Brain microvascular endothelial cell (primary cell): ENCODE data around the gene TMBIM4.

ENCODE experiments used
- DNase-seq: peaks from one replicate; pipeline ENCODE4 v3.0.0-alpha.2; 2020
- H3K27ac ChIP-seq: fragments of 250-450 bp; sonication (Bioruptor Pico); 2 replicates; pipeline ENCODE4 v1.5.1; 2020; ENCODE audit warnings: mild to moderate bottlenecking, moderate library complexity
- H3K27me3 ChIP-seq: fragments of 250-450 bp; sonication (Bioruptor Pico); replicated peaks from 2 replicates; pipeline ENCODE4 v1.5.1; 2020; ENCODE audit warnings: mild to moderate bottlenecking
- H3K36me3 ChIP-seq: fragments of 250-450 bp; sonication (Bioruptor Pico); replicated peaks from 2 replicates; pipeline ENCODE4 v1.5.1; 2020; ENCODE audit warnings: mild to moderate bottlenecking
- H3K4me3 ChIP-seq: 2 replicates; pipeline ENCODE4 v1.5.1; 2011; ENCODE audit warnings: low read depth, mild to moderate bottlenecking, control low read depth, low read length, moderate library complexity
- in situ Hi-C: cut with HindIII; loops from 2 replicates; pipeline ENCODE4 v1.10.0; 2017; ENCODE audit warnings: low sequenced_read_pairs, low pct_ligation_motif_present
- TF ChIP-seq, protein P1 (sequence below): IDR thresholded peaks from 2 replicates; pipeline ENCODE4 v1.5.1; 2011; ENCODE audit warnings: low read depth, mild to moderate bottlenecking, moderate library complexity, low read length, control low read depth, inconsistent platforms; ENCODE audit errors: missing control alignments

Gene TMBIM4

GRCh38 chr12:66162701-66163100 lies 7.1 kb downstream of the TMBIM4 start:
- no peak overlapping the region for H3K27ac ChIP-seq

GRCh38 chr12:66160704-66161103 lies 9.1 kb downstream of the TMBIM4 start:
- H3K36me3 ChIP-seq, result peaks cover 7% of the 10 kb centered on the region
- no peak for DNase-seq
- in situ Hi-C loops, result no loop called here
- no peak overlapping the region for H3K27ac ChIP-seq
- H3K27me3 ChIP-seq, result no peaks in the 10 kb centered on the region
- H3K4me3 ChIP-seq, result no peak overlapping the region
- TF ChIP-seq, protein P1, sequence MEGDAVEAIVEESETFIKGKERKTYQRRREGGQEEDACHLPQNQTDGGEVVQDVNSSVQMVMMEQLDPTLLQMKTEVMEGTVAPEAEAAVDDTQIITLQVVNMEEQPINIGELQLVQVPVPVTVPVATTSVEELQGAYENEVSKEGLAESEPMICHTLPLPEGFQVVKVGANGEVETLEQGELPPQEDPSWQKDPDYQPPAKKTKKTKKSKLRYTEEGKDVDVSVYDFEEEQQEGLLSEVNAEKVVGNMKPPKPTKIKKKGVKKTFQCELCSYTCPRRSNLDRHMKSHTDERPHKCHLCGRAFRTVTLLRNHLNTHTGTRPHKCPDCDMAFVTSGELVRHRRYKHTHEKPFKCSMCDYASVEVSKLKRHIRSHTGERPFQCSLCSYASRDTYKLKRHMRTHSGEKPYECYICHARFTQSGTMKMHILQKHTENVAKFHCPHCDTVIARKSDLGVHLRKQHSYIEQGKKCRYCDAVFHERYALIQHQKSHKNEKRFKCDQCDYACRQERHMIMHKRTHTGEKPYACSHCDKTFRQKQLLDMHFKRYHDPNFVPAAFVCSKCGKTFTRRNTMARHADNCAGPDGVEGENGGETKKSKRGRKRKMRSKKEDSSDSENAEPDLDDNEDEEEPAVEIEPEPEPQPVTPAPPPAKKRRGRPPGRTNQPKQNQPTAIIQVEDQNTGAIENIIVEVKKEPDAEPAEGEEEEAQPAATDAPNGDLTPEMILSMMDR, result no peak

More at GRCh38 chr12:66162701-66163100, 7.1 kb downstream of the TMBIM4 start:
- TF ChIP-seq, protein P1, result no peak
- in situ Hi-C loops, result no loop called here
- H3K36me3 ChIP-seq, result peaks cover 7% of the 10 kb centered on the region
- DNase-seq, result no peak
- no peak overlapping the region for H3K4me3 ChIP-seq
- H3K27me3 ChIP-seq, result no peaks in the 10 kb centered on the region

- H3K36me3 ChIP-seq, result peaks cover 7% of the 10 kb centered on the region
- H3K27ac ChIP-seq, result no peak overlapping the region
- TF ChIP-seq, protein P1, result no peak
- H3K27me3 ChIP-seq, result no peaks in the 10 kb centered on the region
- in situ Hi-C loops, result no loop called here
- H3K4me3 ChIP-seq, result no peak overlapping the region
- no peak for DNase-seq
Observed at GRCh38 chr12:66159123-66159522, 10.7 kb downstream of the TMBIM4 start.

- TF ChIP-seq, protein P1, result no peak
- Histone ChIP-seq H3K27me3 (no peaks in the 10 kb centered on the region), H3K27ac (no peak overlapping the region), H3K36me3 (peaks cover 7% of the 10 kb centered on the region), H3K4me3 (no peak overlapping the region)
- in situ Hi-C loops, result no loop called here
- peak; percentile 6 for DNase-seq
Observed at GRCh38 chr12:66156654-66157053, 13.1 kb downstream of the TMBIM4 start.

DNA sequence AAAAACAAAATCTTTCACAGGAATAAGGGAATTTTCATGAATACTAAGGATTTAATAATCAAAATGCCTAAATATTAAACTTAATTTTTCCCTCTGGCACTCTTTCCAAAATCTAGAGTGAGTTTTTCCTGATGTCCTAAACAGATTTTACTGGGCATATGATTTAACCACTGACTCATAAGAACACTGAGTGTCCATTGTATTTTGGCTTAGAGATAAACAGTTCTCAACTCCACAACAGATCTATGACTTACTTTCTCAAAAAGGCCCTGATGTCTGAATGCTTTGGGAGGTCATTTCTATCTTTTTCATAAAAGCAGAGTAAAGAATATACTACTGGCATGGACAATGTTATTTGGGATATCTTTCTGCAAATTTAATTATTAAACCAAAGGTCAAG lies 15.0 kb downstream of the TMBIM4 start:
- TF ChIP-seq, protein P1, result no peak
- Histone ChIP-seq H3K27me3 (no peaks in the 10 kb centered on the region), H3K36me3 (peaks cover 5% of the 10 kb centered on the region), H3K27ac (no peak overlapping the region), H3K4me3 (no peak overlapping the region)
- DNase-seq, result no peak
- in situ Hi-C loops, result no loop called here

DNA sequence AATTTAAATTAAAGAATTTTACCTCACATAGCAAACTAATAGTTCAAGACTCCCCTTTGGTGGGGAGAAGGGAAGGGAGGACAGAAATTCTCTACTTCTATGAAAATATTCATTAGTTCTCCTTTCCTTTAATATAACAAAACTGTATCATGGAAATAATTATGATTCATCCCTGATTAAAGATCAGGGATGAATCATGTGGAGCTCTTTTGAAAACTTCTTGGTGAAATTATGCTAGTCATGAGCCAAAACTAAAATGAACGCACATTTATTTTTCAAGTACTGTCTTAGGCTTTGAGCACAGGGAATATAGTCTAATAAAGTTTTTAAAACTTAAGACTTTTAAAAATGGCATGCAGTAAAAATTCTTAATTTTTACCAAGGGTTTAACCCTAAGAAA lies 17.1 kb downstream of the TMBIM4 start:
- Histone ChIP-seq H3K27me3 (no peaks in the 10 kb centered on the region), H3K36me3 (no peaks in the 10 kb centered on the region), H3K4me3 (no peak overlapping the region), H3K27ac (no peak overlapping the region)
- DNase-seq, result no peak
- TF ChIP-seq, protein P1, result no peak
- in situ Hi-C loops, result no loop called here
